Calu3 (cell line): ENCODE measurements around the gene OTUD7B. TPM values are rescaled to one million over a fixed set of nuclear protein-coding genes. Genes with fewer than 3 reads are reported as not detected.
"Not testable (repeated sequence)": the region's sequence is repeated elsewhere in the genome, so short reads cannot be mapped to it uniquely, and the experiment has no call there.

Source experiments
- BruUV-seq: library from RNA; stranded (reverse); fragments of 400-500 nt; replicated peaks from 2 replicates; lab custom pipeline; 2021; lab: Mats Ljungman, UMichigan
- CTCF ChIA-PET: fragments of 300-600 bp; sonication (Branson Sonifier 250); formaldehyde crosslinking; loops from one replicate; lab custom pipeline; 2022; ENCODE audit warnings: antibody characterized with exemption; lab: Charles Lee
- DNase-seq: peaks from one replicate; pipeline ENCODE4 v3.0.0; 2022
- H3K27ac Mint-ChIP-seq: one replicate; pipeline ENCODE4 v1.8.0; 2022; ENCODE audit warnings: mixed read lengths; ENCODE audit not compliant: unreplicated experiment
- H3K27me3 Mint-ChIP-seq: one replicate; pipeline ENCODE4 v1.8.0; 2022; ENCODE audit warnings: mixed read lengths; ENCODE audit not compliant: unreplicated experiment
- H3K36me3 Mint-ChIP-seq: one replicate; pipeline ENCODE4 v1.8.0; 2022; ENCODE audit warnings: mild to moderate bottlenecking, moderate library complexity, mixed read lengths; ENCODE audit not compliant: insufficient read depth, unreplicated experiment
- H3K4me1 Mint-ChIP-seq: one replicate; pipeline ENCODE4 v1.8.0; 2022; ENCODE audit warnings: mild to moderate bottlenecking, low read depth, mixed read lengths; ENCODE audit not compliant: unreplicated experiment
- H3K4me3 Mint-ChIP-seq: one replicate; pipeline ENCODE4 v1.8.0; 2022; ENCODE audit warnings: mild to moderate bottlenecking, low read depth, moderate library complexity, mixed read lengths; ENCODE audit not compliant: unreplicated experiment
- H3K9me3 Mint-ChIP-seq: one replicate; pipeline ENCODE4 v1.8.0; 2022; ENCODE audit warnings: low read depth, mixed read lengths; ENCODE audit not compliant: unreplicated experiment
- CTCF ChIP-seq: fragments of 200-600 bp; IDR thresholded peaks from one replicate; pipeline ENCODE4 v1.8.0; 2022; ENCODE audit warnings: antibody characterized with exemption; ENCODE audit not compliant: unreplicated experiment
- intact Hi-C: fragments of 100-400 bp; cut with micrococcal nuclease; formaldehyde crosslinking; loops from one replicate; pipeline ENCODE4 v1.10.0; 2022; ENCODE audit not compliant: unreplicated experiment
- total RNA-seq: library from RNA; stranded (reverse); gene quantifications from 2 replicates; pipeline ENCODE4 v1.2.3, GENCODE V29; 2022

The OTUD7B gene
- total RNA-seq, 1 experiment from 2014 or later = 34.9 TPM

DNA sequence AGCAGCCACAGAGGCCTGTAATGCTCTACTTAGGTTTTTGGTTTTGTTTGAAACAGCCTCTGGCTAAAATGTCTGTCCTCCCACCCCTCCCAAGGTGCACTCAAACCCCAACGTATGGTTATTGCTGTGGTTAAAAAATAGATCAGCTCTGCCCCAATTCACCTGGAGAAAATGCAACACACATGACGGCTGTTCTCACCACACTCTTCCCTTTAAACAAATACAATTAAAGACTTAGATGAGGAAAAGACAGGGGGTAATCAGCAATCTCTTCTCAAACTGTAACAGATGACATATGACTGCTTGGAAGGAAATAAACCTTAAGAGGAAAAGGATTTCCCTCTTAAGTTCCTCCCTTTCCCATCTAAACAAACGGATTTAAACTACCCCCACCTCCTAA, 67.6 kb downstream of the OTUD7B start:
- TF ChIP-seq CTCF = no peak
- no peaks in the 10 kb centered on the region for H3K27me3 Mint-ChIP-seq
- intact Hi-C loops = no loop called here
- H3K9me3 Mint-ChIP-seq = no peaks in the 10 kb centered on the region
- H3K36me3 Mint-ChIP-seq = peaks cover 41% of the 10 kb centered on the region
- no peak overlapping the region for H3K27ac Mint-ChIP-seq
- no peak for DNase-seq
- peaks cover 27% of the 10 kb centered on the region for H3K4me1 Mint-ChIP-seq
- CTCF ChIA-PET = no interaction called here
- no TSS peak for BruUV-seq
- H3K4me3 Mint-ChIP-seq = no peak overlapping the region

DNA sequence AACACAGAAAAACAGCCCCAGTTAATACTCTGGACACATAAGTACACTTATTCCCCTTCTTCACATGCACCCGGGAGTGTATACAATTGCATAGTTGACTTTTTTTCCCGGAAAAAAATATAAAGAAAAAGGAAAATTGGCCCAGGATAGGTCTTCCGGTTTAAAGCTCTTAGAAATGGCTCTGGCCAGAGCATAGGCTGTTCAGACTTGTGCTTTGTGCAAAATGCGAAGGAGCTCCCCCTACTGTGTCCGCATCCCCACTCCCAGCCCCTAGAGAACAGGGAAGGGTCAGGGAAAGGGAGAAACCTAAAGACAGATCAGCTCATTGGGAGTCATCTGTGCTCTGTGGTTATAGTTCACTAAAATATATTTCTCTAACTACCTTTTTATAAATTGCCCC, 68.3 kb downstream of the OTUD7B start:
- peaks cover 34% of the 10 kb centered on the region for H3K4me1 Mint-ChIP-seq
- no peaks in the 10 kb centered on the region for H3K27me3 Mint-ChIP-seq
- intact Hi-C loops = no loop called here
- no peak for TF ChIP-seq CTCF
- H3K9me3 Mint-ChIP-seq = no peaks in the 10 kb centered on the region
- no peak overlapping the region for H3K4me3 Mint-ChIP-seq
- CTCF ChIA-PET = no interaction called here
- no TSS peak for BruUV-seq
- no peak for DNase-seq
- H3K36me3 Mint-ChIP-seq = peaks cover 41% of the 10 kb centered on the region
- no peak overlapping the region for H3K27ac Mint-ChIP-seq

- H3K4me1 Mint-ChIP-seq = peaks cover 50% of the 10 kb centered on the region
- H3K9me3 Mint-ChIP-seq = no peaks in the 10 kb centered on the region
- DNase-seq = no peak
- no peak for TF ChIP-seq CTCF
- CTCF ChIA-PET = interaction anchor here (0.7 to 1.0 kb wide), 2 partner anchors 110 to 186 kb away, joined by 3 to 4 read pairs; no protein-coding TSS in a partner anchor
- H3K4me3 Mint-ChIP-seq = no peak overlapping the region
- intact Hi-C loops = no loop called here
- H3K27ac Mint-ChIP-seq = peak overlapping the region; percentile 95
- peaks cover 46% of the 10 kb centered on the region for H3K36me3 Mint-ChIP-seq
- BruUV-seq = no TSS peak
- H3K27me3 Mint-ChIP-seq = no peaks in the 10 kb centered on the region
Measured at GRCh38 chr1:149940427-149940826, 70.1 kb downstream of the OTUD7B start.

DNA sequence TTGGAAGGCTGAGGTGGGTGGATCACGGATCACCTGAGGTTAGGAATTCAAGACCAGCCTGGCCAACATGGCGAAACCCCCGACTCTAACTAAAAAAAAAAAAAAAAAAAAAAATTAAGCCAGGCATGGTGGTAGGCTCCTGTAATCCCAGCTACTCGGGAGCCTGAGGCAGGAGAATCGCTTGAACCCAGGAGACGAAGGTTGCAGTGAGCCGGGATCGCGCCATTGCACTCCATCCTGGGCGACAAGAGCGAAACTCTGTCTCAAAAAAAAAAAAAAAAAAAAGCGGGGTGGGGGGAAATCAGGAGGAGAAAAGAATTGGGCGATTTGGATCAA, 71.9 kb downstream of the OTUD7B start:
- H3K27me3 Mint-ChIP-seq, intact Hi-C loops, BruUV-seq, H3K9me3 Mint-ChIP-seq, DNase-seq: not testable (repeated sequence)
- peaks cover 49% of the 10 kb centered on the region for H3K36me3 Mint-ChIP-seq
- peak overlapping the region; percentile 84 for H3K4me3 Mint-ChIP-seq
- CTCF ChIA-PET = interaction anchor here (0.6 to 1.5 kb wide), 5 partner anchors 39 to 248 kb away, joined by 3 to 4 read pairs (median 3); partner anchors contain the start of gene OTUD7B
- H3K27ac Mint-ChIP-seq = peak overlapping the region; percentile 95
- peaks cover 51% of the 10 kb centered on the region for H3K4me1 Mint-ChIP-seq

DNA sequence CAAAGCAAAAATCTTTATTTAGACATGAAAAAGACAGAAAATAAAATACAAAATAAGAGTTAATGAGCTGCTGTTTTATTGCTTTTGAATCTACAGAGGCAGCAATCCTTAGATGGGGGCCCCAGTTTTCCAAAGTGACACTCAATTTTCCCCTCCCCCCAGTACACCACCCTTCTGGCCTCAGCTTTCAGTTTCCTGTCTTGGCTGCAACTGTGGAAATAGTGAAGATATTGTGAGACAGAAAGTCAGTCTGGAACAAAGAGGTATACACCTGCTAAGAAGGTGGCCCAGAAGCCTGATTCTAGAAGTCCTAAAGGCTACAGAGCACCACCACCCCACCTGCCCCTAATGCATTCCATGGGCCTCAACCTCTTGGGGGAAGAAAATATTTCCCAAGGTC, 72.8 kb downstream of the OTUD7B start:
- Mint-ChIP-seq H3K27ac (peak overlapping the region; percentile 95), H3K4me1 (peaks cover 51% of the 10 kb centered on the region), H3K4me3 (peak overlapping the region; percentile 84), H3K36me3 (peaks cover 49% of the 10 kb centered on the region), H3K9me3 (no peaks in the 10 kb centered on the region), H3K27me3 (no peaks in the 10 kb centered on the region)
- no peak for DNase-seq
- BruUV-seq = TSS peak; percentile 94
- CTCF ChIA-PET = interaction anchor here (0.9 kb wide), 1 partner anchor 51 kb away, joined by 3 read pairs; a partner anchor contains a TSS
- no peak for TF ChIP-seq CTCF
- intact Hi-C loops = loop anchor here (2.0 kb wide), 1 partner anchor 49 kb away; no protein-coding TSS in a partner anchor
